ENCODE measurements around the gene ASPG.

Gene ASPG

DNA sequence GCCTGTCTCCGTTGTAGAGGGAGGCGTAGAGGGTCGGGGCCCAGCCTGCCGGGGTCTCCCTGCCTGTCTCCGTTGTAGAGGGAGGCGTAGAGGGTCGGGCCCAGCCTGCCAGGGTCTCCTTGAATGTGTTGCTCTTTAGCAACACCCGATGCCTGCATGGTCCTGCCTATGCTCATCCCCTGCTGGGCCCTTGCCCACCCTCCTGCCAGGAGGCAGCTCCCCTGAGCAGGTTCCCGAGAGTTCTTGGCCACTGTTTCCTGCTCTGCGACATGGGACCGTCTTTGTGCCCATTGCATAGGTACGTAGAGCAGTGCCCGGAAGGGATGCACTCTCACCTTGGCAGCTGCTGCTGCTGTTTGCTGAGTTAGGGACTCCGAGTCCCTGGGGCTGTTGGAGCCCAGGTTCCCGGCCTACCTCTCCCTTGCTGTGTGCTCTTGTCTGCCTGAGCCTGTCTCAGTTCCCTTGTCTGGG is 56.2 kb downstream of the ASPG start:
- no peaks in the 10 kb centered on the region for H3K4me1 ChIP-seq (ENCODE audit: control insufficient read depth, low read length)
- H4K20me1 ChIP-seq (ENCODE audit: control insufficient read depth, insufficient read depth, low read depth, low read length) = no peaks in the 10 kb centered on the region
- H3K4me2 ChIP-seq (ENCODE audit: low read length) = no peak overlapping the region
- no peaks in the 10 kb centered on the region for H3K27me3 ChIP-seq (ENCODE audit: control insufficient read depth, low read length)
- H3K9me2 ChIP-seq (replicated peaks; ENCODE audit: control insufficient read depth, low read length) = no peaks in the 10 kb centered on the region
- no peaks in the 10 kb centered on the region for H3F3A ChIP-seq (ENCODE audit: control insufficient read depth, insufficient read depth)
- H3K27ac ChIP-seq (ENCODE audit: low read depth, low read length) = no peak overlapping the region
- no peak for TF ChIP-seq EZH2phosphoT487 (IDR thresholded peaks at IDR 0.05; ENCODE audit: borderline replicate concordance, low read length)
- TF ChIP-seq, protein P1, sequence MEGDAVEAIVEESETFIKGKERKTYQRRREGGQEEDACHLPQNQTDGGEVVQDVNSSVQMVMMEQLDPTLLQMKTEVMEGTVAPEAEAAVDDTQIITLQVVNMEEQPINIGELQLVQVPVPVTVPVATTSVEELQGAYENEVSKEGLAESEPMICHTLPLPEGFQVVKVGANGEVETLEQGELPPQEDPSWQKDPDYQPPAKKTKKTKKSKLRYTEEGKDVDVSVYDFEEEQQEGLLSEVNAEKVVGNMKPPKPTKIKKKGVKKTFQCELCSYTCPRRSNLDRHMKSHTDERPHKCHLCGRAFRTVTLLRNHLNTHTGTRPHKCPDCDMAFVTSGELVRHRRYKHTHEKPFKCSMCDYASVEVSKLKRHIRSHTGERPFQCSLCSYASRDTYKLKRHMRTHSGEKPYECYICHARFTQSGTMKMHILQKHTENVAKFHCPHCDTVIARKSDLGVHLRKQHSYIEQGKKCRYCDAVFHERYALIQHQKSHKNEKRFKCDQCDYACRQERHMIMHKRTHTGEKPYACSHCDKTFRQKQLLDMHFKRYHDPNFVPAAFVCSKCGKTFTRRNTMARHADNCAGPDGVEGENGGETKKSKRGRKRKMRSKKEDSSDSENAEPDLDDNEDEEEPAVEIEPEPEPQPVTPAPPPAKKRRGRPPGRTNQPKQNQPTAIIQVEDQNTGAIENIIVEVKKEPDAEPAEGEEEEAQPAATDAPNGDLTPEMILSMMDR (IDR thresholded peaks at IDR 0.05; ENCODE audit: low read depth, low read length, poor library complexity, severe bottlenecking) = no peak
- H3K4me3 ChIP-seq (ENCODE audit: low read length) = no peak overlapping the region
- H3K36me3 ChIP-seq (ENCODE audit: control insufficient read depth, low read length) = no peaks in the 10 kb centered on the region
- H3K79me2 ChIP-seq (ENCODE audit: control insufficient read depth, low read length) = no peaks in the 10 kb centered on the region
- H3K9me3 ChIP-seq (ENCODE audit: control insufficient read depth, insufficient read depth, low read length) = no peaks in the 10 kb centered on the region

DNA sequence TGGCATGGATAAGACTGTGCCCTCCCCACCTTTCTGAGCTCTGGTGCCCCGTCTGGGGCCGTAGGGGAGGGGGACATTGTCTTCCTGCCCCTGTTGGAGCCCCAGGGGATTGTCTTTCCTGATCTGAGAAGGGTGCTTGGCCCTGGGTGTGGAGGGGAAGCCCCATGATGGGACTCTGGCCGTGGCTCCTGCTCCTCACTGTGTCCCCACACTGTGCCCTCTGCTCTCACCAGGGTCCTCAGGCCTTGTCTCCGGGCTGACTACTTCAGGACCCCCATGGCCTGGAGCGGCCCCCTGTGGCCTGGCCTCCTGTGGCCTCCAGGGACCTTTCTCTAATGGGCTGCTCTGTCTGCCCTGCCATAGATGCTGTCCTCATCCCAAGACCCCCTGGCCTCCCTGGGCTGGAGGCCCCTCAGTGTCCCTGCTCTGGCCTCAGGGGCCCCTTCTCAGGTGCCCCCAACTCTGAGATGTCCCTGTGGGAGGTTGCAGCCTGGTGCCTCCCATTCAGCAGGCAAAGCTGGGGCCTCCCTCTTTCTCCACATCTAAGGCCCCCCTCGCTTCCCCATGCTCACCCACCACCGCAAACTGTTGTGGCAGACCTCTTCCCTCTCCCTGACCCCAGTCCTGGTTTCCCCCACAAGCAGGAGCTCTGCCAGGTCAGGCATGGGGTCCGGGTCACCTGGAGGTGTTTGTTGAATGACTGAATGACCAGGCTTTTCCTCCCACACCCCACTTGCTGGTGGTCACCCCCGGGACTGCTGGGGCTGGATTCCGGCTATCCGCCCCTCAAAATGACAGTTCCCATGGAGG is 56.8 kb downstream of the ASPG start:
- H3K79me2 ChIP-seq (ENCODE audit: control insufficient read depth, low read length) = no peaks in the 10 kb centered on the region

DNA sequence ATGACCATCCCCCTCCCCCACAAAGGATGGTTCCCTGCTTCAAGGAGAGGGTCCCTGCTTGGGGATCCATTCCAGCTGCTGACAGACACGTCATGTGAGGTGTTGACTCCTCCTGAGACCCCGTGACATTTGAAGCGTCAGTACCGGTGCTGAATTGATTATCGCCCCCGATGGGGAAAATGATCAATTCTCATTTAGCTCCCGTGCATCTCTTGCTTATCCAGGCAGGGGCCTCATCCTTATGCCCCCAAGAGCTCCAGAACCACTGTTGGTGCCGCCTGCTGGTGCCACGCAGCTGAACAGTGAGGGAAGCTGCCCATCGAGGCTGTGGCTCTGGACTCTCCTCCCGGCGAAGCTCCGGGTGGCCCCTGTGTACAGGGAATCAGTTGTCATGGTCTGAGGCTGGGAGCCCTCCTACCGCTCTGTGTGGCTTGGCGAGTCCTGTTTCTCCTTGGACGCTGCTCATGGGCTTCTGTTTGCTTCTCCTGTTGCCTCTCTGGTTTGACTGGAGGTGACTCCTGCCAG is 57.5 kb downstream of the ASPG start:
- Histone ChIP-seq H3K27ac (ENCODE audit: low read depth, low read length) (no peak overlapping the region), H3K79me2 (ENCODE audit: control insufficient read depth, low read length) (no peaks in the 10 kb centered on the region), H3K27me3 (ENCODE audit: control insufficient read depth, low read length) (no peaks in the 10 kb centered on the region), H3K9me3 (ENCODE audit: control insufficient read depth, insufficient read depth, low read length) (no peaks in the 10 kb centered on the region), H3F3A (ENCODE audit: control insufficient read depth, insufficient read depth) (no peaks in the 10 kb centered on the region), H3K4me1 (ENCODE audit: control insufficient read depth, low read length) (no peaks in the 10 kb centered on the region), H4K20me1 (ENCODE audit: control insufficient read depth, insufficient read depth, low read depth, low read length) (no peaks in the 10 kb centered on the region), H3K9me2 (replicated peaks; ENCODE audit: control insufficient read depth, low read length) (no peaks in the 10 kb centered on the region), H3K4me3 (ENCODE audit: low read length) (no peak overlapping the region), H3K4me2 (ENCODE audit: low read length) (no peak overlapping the region), H3K36me3 (ENCODE audit: control insufficient read depth, low read length) (no peaks in the 10 kb centered on the region)
- TF ChIP-seq EZH2phosphoT487 (IDR thresholded peaks at IDR 0.05; ENCODE audit: borderline replicate concordance, low read length) = no peak
- TF ChIP-seq, protein P1 (IDR thresholded peaks at IDR 0.05; ENCODE audit: low read depth, low read length, poor library complexity, severe bottlenecking) = no peak

More for the DNA sequence above, 56.8 kb downstream of the ASPG start:
- Histone ChIP-seq H3K9me2 (replicated peaks; ENCODE audit: control insufficient read depth, low read length) (no peaks in the 10 kb centered on the region), H3K36me3 (ENCODE audit: control insufficient read depth, low read length) (no peaks in the 10 kb centered on the region), H3K27ac (ENCODE audit: low read depth, low read length) (no peak overlapping the region), H3K4me3 (ENCODE audit: low read length) (no peak overlapping the region), H3K4me1 (ENCODE audit: control insufficient read depth, low read length) (no peaks in the 10 kb centered on the region), H3F3A (ENCODE audit: control insufficient read depth, insufficient read depth) (no peaks in the 10 kb centered on the region), H3K4me2 (ENCODE audit: low read length) (no peak overlapping the region), H4K20me1 (ENCODE audit: control insufficient read depth, insufficient read depth, low read depth, low read length) (no peaks in the 10 kb centered on the region), H3K27me3 (ENCODE audit: control insufficient read depth, low read length) (no peaks in the 10 kb centered on the region), H3K9me3 (ENCODE audit: control insufficient read depth, insufficient read depth, low read length) (no peaks in the 10 kb centered on the region)
- no peak for TF ChIP-seq EZH2phosphoT487 (IDR thresholded peaks at IDR 0.05; ENCODE audit: borderline replicate concordance, low read length)
- TF ChIP-seq, protein P1 (IDR thresholded peaks at IDR 0.05; ENCODE audit: low read depth, low read length, poor library complexity, severe bottlenecking) = no peak

Data from DOHH2 (cell line).